ENCODE data around the gene STAP1. TPM values are rescaled to one million over a fixed set of nuclear protein-coding genes. Genes with fewer than 3 reads are reported as not detected.

STAP1 gene
- polyA plus RNA-seq, 1 donor from 2014 or later = not detected

DNA sequence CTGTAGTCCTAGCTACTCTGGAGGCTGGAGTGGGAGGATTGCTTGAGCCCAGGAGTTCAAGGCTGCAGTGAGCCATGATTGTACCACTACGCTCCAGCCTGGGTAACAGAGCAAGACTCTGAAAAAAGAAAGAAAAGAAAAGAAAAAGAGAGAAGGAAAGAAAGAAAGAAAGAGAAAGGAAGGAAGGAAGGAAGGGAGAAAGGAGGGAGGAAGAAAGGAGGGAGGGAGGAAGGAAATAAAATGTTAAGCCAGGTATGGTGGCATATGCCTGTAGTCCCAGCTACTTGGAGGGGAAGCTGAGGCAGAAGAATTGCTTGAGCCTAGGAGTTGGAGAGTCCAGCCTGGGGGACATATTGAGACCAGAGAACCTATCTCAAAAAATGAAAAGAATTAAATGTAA lies 12.0 kb downstream of the STAP1 start:
- Histone ChIP-seq H3K79me2 (replicated peaks; ENCODE audit: insufficient read depth, low read length) (no peaks in the 10 kb centered on the region), H3K4me2 (ENCODE audit: low read length) (no peak overlapping the region), H3F3A (ENCODE audit: insufficient read depth, low read length, poor library complexity, severe bottlenecking) (no peaks in the 10 kb centered on the region), H3K9me3 (ENCODE audit: low read length) (no peaks in the 10 kb centered on the region), H3K27me3 (ENCODE audit: insufficient read depth, low read depth, low read length) (no peaks in the 10 kb centered on the region), H3K4me3 (ENCODE audit: low read length) (no peak overlapping the region), H3K27ac (ENCODE audit: low read length) (no peak overlapping the region), H4K20me1 (ENCODE audit: insufficient read depth) (no peaks in the 10 kb centered on the region), H3K9ac (ENCODE audit: low read length) (no peak overlapping the region), H3K36me3 (ENCODE audit: insufficient read depth, low read length) (no peaks in the 10 kb centered on the region), H3K9me2 (ENCODE audit: insufficient read depth, low read length) (no peaks in the 10 kb centered on the region), H2AFZ (ENCODE audit: low read depth, low read length) (no peak overlapping the region)
- TF ChIP-seq EP300 (conservative IDR thresholded peaks at IDR 0.05; ENCODE audit: poor library complexity, severe bottlenecking) (no peak), RAD21 (conservative IDR thresholded peaks at IDR 0.05) (no peak), MXI1 (conservative IDR thresholded peaks at IDR 0.05; ENCODE audit: poor library complexity, severe bottlenecking) (no peak), TAF1 (IDR thresholded peaks at IDR 0.05; ENCODE audit: low read depth) (no peak), EZH2 (IDR thresholded peaks at IDR 0.05; ENCODE audit: borderline replicate concordance, insufficient read depth, low read length, poor library complexity, severe bottlenecking) (no peak), POLR2AphosphoS5 (IDR thresholded peaks at IDR 0.05) (no peak), SMC3 (conservative IDR thresholded peaks at IDR 0.05; ENCODE audit: poor library complexity) (no peak)
- TF ChIP-seq, protein P1, sequence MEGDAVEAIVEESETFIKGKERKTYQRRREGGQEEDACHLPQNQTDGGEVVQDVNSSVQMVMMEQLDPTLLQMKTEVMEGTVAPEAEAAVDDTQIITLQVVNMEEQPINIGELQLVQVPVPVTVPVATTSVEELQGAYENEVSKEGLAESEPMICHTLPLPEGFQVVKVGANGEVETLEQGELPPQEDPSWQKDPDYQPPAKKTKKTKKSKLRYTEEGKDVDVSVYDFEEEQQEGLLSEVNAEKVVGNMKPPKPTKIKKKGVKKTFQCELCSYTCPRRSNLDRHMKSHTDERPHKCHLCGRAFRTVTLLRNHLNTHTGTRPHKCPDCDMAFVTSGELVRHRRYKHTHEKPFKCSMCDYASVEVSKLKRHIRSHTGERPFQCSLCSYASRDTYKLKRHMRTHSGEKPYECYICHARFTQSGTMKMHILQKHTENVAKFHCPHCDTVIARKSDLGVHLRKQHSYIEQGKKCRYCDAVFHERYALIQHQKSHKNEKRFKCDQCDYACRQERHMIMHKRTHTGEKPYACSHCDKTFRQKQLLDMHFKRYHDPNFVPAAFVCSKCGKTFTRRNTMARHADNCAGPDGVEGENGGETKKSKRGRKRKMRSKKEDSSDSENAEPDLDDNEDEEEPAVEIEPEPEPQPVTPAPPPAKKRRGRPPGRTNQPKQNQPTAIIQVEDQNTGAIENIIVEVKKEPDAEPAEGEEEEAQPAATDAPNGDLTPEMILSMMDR (IDR thresholded peaks at IDR 0.05; ENCODE audit: poor library complexity, severe bottlenecking) = no peak
- TF ChIP-seq, protein P2, sequence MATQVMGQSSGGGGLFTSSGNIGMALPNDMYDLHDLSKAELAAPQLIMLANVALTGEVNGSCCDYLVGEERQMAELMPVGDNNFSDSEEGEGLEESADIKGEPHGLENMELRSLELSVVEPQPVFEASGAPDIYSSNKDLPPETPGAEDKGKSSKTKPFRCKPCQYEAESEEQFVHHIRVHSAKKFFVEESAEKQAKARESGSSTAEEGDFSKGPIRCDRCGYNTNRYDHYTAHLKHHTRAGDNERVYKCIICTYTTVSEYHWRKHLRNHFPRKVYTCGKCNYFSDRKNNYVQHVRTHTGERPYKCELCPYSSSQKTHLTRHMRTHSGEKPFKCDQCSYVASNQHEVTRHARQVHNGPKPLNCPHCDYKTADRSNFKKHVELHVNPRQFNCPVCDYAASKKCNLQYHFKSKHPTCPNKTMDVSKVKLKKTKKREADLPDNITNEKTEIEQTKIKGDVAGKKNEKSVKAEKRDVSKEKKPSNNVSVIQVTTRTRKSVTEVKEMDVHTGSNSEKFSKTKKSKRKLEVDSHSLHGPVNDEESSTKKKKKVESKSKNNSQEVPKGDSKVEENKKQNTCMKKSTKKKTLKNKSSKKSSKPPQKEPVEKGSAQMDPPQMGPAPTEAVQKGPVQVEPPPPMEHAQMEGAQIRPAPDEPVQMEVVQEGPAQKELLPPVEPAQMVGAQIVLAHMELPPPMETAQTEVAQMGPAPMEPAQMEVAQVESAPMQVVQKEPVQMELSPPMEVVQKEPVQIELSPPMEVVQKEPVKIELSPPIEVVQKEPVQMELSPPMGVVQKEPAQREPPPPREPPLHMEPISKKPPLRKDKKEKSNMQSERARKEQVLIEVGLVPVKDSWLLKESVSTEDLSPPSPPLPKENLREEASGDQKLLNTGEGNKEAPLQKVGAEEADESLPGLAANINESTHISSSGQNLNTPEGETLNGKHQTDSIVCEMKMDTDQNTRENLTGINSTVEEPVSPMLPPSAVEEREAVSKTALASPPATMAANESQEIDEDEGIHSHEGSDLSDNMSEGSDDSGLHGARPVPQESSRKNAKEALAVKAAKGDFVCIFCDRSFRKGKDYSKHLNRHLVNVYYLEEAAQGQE (IDR thresholded peaks at IDR 0.05; ENCODE audit: borderline replicate concordance) = no peak

DNA sequence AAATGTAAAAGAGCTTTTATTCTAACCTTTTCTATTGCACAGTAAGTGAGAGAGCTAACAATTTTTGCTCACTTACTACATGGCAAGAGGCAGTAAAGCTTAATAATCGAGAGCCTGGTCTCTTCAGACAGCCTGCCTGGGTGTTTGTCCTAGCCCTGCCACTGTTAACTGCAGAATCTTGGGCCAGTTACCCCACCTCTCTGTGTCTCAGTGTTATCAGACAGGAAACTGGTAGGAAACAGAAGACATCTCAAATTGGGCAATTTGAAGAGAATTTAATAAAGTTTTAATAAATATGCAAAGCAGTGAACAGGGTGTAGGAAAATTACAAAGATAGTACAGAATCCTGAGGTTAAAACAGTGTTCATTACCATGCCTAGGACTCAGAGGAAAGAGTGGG lies 13.4 kb downstream of the STAP1 start:
- no peaks in the 10 kb centered on the region for H3K27me3 ChIP-seq (ENCODE audit: insufficient read depth, low read depth, low read length)
- H3K79me2 ChIP-seq (replicated peaks; ENCODE audit: insufficient read depth, low read length) = no peaks in the 10 kb centered on the region
- no peaks in the 10 kb centered on the region for H4K20me1 ChIP-seq (ENCODE audit: insufficient read depth)
- no peak overlapping the region for H3K4me2 ChIP-seq (ENCODE audit: low read length)
- TF ChIP-seq TAF1 (IDR thresholded peaks at IDR 0.05; ENCODE audit: low read depth) (no peak), SMC3 (conservative IDR thresholded peaks at IDR 0.05; ENCODE audit: poor library complexity) (no peak), MXI1 (conservative IDR thresholded peaks at IDR 0.05; ENCODE audit: poor library complexity, severe bottlenecking) (no peak), EZH2 (IDR thresholded peaks at IDR 0.05; ENCODE audit: borderline replicate concordance, insufficient read depth, low read length, poor library complexity, severe bottlenecking) (no peak), EP300 (conservative IDR thresholded peaks at IDR 0.05; ENCODE audit: poor library complexity, severe bottlenecking) (no peak), RAD21 (conservative IDR thresholded peaks at IDR 0.05) (no peak), POLR2AphosphoS5 (IDR thresholded peaks at IDR 0.05) (no peak)
- TF ChIP-seq, protein P2 (IDR thresholded peaks at IDR 0.05; ENCODE audit: borderline replicate concordance) = no peak
- TF ChIP-seq, protein P1 (IDR thresholded peaks at IDR 0.05; ENCODE audit: poor library complexity, severe bottlenecking) = no peak
- H3K36me3 ChIP-seq (ENCODE audit: insufficient read depth, low read length) = no peaks in the 10 kb centered on the region
- no peaks in the 10 kb centered on the region for H3K9me3 ChIP-seq (ENCODE audit: low read length)
- no peaks in the 10 kb centered on the region for H3K9me2 ChIP-seq (ENCODE audit: insufficient read depth, low read length)
- no peaks in the 10 kb centered on the region for H3F3A ChIP-seq (ENCODE audit: insufficient read depth, low read length, poor library complexity, severe bottlenecking)
- H3K27ac ChIP-seq (ENCODE audit: low read length) = no peak overlapping the region
- H3K4me3 ChIP-seq (ENCODE audit: low read length) = no peak overlapping the region
- no peak overlapping the region for H3K9ac ChIP-seq (ENCODE audit: low read length)
- no peak overlapping the region for H2AFZ ChIP-seq (ENCODE audit: low read depth, low read length)

All from neural cell (in vitro differentiated cells).